ENCODE data around the gene TIAM2.

The TIAM2 gene

DNA sequence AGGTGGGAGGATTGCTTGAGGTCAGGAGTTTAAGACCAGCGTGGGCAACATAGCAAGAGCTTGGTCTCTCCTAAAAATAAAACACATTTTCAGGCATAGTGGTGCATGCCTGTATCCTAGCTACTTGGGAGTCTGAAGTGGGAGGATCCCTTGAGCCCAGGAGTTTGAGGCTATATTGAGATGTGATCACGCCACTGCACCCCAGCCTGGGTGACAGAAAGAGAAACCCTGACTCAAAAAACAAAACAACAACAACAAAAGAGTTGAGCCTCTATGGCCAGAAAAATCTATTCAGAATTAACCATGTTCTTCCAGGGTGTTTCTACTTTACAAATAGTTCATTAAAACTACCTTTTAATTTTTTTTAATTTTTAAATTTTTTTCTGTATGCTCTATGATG is 60.6 kb downstream of the TIAM2 start:
- no peak for DNase-seq

DNA sequence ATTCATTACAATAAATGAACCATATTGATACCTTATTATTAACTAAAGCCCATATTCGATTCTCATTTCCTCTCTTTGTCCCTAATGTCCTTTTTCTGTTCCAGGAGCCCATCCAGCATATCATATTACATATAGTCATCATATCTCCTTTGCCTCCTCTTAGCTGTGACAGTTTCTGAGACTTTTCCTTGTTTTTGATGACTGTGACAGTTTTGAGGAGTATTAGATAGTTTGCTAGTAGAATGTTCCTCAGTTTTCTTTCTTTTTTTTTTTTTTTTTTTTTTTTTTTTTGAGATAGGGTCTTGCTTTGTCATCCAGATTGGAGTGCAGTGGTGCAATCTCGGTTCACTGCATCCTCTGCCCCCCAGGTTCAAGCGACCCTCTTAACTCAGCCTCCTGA is 61.6 kb downstream of the TIAM2 start:
- DNase-seq = no peak

DNA sequence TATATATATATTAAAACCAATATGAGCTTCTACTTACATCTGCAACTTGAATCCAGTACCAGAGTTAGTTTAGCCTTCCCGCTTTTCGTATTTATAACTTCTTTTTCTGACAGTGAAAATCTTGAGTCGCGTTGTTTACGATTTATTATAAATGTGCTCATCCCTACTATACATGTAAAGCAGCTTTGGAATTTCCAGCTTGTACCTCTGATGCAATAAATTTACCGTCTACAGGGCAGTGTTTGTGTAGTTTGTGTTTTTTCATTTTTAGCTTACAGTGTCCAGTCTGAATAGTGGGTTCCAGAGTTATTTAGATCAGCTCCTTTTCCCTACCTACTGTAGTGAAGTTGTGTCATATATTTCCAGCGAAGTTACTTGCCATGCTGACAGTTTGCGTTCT is 66.3 kb downstream of the TIAM2 start:
- DNase-seq = no peak

DNA sequence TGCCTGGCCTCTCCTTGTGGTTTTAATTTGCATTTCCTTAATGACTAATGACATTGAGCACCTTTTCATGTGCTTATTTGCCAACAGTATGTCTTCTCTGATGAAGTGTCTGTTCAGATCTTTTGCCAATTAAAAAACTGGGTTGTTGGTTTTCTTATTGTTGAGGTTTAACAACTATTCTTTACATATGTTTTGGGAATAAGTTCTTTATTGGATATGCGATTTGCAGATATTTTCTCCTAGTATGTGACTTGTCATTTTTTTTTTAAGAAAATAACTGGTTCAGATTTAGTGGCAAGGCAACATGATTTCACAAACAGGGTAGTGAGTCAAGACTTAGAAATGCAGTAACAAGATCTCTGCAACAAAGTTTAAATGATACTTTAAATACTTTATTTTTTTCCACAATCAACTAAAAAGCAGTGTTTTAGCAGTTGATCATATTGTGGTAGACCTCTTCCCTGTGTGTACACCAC is 67.8 kb downstream of the TIAM2 start:
- DNase-seq = no peak

DNA sequence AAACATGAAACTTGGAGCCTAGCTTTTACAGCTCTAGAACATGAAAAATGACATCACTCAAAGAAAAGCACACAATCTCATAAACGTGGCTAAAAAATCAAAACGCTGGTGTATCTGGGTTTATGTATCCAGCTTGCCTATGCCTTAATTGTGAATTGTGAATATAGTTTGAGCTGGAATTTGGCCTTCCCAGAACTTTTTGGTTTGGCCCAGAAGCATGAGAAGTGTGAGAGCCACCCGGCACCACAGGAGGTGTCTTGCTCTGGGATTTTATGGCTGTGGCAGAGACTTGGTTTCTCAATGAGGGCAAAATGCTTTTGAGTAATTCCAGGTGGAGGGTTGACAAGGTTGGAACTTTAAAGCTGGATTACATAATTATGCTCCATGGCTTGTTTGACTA is 69.2 kb downstream of the TIAM2 start:
- no peak for DNase-seq

DNA sequence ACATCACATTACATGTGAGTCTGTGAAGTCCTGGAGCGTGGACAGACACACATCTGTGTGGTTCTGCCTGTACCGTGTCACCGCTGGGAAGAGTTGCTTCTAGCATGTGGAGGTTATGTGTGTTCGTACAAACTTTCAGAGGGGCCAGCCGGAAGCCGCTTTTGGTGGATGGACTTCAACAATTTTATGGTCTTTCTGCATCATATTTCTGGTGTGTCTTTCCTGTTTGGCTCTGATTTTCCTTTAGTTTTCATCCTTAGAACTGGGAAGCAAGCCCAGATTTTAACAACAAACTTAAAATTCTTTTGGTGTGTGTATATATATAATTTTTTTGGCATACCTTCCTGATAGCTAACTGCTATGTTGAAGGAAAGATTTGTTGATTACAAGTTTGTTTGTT is 71.2 kb downstream of the TIAM2 start:
- no peak for DNase-seq

DNA sequence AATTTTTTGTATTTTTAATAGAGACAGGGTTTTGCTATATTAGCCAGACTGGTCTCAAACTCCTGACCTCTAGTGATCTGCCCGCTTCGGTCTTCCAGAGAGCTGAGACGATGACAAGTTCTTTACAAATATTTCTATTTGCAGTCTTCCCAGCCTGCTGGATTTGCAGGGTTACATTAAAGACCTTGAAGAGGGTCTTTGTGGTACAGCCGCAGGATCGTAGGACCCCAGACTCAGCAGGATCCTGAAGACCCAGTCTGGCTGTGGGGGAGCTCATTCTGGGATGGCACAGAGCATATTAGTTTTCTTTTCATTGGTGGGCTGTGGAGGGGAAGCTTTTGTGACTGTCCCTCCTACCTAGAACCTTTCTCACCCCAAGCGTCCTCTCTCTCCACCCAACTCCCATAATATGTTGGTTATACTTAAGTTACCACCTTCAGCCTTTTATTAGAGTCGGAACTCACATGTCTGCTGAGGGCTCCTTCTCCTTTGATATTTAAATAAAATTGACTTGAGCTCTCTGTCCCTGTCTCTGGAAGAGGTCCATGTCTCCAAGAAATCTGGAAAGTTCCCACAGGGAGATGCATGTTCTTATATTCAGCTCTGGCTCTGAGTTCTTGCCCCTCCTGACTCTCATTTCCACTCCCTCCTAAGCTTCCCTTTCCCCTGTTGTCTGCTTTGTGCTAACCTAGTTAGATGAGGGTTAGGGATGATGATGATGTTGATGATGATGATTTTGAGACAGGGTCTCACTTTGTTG is 72.0 kb downstream of the TIAM2 start:
- no peak for DNase-seq

DNA sequence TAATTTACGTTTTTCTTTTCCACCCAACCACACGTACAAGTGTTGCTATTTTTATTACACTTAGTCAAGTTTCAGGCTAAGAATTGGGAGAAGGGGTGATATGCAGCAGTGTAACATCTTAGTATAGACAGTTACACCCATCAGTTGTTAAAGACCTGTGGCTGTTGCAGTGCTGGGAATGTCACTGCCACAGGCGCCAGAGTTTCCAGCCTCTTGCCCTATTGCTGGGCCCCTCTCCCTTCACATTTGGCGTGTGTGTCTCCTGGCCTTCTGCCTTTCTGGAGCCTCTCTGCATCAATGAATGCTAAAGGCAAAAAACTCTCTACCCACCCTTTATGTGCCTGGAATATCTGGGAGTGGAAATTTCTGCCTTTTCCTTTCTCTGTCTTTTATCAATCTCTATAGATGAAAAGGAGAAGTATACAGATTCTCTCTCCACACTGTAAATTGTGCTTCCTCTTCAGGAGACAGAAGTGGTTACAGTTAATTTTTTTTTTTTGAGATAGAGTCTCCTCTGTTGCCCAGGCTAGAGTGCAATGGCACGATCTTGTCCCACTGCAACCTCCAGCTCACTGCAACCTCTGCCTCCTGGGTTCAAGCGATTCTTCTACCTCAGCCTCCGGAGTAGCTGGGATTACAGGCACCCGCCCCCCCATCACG is 73.0 kb downstream of the TIAM2 start:
- no peak for DNase-seq

DNA sequence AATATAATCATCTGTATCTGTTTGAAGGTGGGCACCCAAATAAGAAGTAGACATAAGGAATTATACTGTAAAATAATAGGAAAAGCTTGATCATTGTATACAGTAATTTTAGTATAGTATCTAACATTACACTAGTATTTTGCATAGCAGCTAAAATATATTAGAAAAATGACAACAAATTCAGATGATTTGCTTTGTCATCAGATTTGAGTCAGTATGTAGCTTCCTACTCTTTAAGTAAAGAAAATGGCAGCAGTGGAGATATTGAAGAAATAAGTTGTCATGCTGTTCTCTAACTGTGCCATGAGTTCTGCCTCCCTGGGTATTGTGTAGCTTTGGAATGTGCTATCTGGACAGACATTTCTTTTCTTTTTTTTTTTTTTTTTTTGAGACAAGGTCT is 74.4 kb downstream of the TIAM2 start:
- no peak for DNase-seq

DNA sequence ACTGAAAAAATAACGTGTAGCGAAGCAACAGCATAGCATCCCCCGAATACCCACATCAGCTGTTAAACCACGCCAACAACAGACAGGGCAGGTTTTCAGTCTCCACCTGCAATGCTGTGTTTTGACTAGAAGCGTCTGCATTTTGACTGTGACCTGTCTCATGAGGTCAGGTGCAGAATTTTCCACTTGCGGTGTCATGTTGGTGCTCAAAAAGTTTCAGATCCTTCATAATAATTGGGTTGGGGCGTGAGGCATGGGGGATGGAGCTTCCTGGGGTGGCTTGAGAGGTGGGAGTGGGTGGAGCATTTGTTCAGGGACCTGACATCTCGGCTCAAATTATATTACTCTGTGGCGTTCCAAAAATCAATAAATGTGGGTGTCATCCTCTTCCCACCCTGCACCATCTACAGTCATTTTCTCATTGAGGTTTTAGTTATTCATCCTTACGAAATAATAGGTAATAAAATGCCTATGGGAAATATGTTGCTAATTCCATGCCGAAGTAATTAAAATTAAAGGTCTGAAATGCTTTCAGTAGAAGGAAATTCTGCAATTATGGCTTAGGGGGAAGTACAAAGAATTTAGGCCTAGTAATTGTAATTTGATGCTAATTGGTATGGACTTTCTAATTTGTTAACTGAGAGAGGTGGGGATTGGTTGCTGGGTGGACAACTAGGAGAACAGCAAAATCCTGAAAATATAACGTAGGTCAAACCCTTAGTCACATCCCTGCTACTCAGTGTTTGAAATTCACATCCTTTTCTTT is 81.0 kb downstream of the TIAM2 start:
- no peak for DNase-seq

DNA sequence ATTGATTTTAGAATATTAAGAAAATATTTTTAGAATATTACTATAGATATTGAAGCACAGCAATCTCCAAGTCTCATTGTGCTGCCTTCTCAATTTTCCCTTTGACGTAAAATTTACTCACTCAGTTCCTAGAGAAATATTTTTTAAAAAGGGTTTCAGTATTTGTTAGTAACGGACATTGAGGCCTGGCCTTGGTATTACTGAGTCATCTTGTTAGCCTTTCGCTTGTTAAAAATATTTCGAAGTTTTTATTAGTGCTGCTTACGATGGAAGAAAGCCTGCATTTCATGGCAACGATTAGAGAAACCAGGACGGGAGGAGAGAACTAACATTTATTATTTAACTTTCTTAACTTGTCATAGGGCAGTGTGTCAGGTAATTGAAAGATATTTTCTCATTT is 82.2 kb downstream of the TIAM2 start:
- no peak for DNase-seq

DNA sequence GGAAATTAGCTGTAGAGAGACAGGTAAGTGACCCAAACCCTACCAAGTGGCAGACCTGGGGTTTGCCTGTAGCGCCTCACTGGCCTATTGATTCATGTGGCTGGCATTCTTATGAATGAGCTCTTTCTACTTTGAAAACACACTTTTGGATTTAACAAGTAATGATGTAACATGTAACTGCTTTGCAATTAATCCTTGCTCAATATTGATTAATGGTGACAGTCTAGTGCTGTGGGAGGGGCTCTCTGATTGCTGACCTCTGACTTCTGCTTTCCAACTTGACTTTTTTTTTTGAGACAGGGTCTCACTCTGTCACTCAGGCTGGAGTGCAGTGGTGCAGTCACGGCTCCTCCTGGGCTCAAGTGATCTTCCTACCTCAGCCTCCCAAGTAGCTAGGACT is 82.7 kb downstream of the TIAM2 start:
- no peak for DNase-seq

DNA sequence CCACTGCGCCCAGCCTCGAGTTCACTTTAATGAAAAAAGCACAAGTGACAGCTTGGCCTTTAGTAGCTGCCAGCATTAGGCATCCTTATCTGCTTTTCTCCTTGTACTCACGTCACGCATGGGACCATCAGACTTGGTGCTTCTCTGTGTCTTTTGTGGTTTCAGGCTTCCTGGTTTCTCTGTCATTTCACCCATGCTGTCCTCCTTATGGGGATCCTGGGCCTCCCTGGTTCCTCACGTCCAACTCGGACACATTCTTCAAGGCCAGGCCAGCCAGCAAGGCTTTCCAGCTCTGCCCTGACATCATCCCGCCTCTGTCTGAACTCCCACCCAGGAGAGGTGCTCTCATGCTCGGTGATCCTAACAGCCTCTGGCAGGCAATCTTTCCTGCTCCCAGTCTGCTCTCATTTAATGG is 83.2 kb downstream of the TIAM2 start:
- DNase-seq = no peak

DNA sequence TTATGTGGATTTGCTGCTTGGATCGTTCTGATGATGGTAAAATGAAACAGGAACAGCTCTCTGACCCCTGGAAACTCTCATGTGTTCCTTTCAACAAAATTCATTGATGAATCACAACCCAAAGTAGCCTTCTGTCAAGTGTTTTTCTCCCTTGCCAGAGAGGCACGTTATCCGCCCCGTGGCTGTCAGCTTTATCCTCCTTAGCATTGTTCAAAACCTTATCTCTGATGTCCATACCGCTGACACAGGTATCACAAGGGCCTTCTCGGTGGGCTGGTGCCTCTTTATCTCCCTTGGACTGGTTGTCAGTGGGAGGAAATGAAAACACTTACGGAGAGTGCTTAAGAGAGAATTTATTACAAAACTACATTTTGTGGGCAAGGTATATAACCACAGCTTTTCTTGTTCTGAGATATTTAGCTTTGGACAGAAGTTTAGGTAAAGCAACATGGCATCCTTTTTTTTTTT is 84.9 kb downstream of the TIAM2 start:
- no peak for DNase-seq

DNA sequence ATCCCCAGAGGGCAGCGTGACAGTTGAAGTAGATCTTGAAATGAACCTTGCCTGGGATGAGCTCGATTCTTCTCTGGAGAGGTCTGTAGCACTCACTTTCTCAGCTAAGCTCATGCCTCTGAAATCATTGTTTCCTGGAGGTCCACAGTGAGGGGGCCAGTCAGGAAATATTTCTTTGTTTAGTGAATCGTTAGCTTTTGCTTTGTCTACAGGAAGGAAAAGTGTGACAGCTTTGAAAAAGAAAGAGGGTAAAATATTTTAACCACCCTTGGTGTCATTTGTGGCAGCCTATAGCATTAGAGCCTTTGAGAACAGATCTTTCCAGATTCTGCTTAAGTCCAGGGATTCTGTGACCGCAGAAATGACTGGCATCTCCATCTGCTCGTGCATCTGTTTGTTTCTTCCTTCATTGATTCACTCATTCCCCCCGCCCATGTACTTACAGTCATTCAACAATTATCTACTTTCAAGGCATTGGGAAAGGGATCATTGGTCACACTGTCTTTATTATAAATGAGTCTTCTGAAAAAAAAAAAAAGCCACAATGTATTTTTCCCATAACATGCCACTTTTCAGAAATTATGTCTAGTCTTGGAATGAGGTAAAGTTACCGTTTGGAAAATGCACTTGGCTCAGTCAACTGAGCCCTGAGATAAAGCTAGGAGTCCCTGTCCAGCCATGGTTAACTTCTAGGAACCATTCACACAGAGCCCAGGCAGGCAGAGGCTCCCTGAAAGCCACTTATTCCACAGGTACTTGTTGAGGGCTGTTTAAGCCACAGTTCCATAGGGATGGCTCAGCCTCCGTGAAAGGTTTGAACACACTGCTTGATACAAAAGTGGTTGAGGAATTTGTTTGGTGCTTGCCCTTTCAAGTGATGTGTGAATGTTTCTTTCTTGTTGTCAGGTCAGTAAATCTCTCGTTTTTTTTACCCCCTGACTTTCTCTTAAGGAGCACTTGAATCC is 86.0 kb downstream of the TIAM2 start:
- no peak for DNase-seq

DNA sequence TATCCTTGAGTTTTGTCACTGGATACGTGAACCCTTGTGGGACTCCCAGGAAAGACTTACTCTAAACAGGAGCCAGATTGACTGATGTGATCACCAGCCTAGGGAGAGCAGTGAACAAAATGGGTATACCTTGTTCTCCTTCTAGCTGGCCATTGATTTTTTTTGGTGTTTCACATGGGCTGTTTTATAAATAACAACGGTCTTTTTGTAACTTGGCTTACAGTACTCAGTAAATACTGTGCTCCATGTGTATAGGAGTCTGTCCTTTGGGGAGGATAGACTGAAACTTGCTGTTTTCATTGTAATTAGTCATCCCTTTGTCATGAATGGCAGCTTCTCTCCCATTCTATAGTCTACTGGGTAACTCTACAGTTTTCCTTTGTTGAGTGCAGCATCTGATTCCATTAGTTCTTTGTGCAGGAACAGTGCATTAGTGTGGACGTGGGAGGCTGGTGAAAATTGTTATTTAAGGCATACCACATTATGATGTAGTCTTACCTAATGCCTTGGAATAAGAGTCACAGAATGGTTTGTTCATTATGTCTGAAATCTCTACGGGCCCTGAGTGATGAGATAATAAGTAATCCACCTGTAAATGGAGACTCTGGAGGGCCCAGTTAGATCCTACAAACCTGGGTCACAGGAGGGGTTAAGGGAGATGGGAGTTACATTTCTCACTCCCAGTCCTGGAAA is 89.5 kb downstream of the TIAM2 start:
- DNase-seq = no peak

DNA sequence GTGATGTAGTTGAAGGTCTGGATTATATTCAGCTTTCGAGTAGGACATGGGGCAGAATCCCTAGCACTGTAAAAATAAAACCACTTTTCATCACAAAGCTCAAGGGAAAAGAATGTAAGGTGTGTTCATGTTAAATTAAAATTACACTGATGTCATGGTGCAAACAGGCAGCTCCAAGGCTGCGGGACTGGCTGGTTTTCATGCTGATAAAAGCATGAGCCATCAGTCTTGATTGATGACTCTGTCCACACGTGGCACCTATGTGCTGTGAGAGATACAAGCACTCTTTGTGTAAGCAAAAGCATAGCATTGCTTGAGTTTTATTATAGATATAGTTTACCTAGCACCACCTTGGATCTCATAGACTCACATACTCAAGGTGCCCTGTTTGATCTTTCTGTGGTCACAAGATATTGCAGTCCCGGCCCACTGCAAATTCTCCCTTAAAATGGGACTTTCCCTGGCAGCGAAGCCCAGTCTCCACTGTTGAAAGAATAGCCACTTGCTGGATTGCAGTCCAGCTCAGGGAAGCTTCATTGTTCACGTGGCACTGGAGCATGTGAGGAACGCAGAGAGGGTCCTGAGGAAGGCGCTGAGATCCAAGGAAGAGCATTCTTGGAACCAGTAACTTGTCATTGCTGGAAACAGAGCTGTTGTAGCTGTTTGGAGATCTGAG is 90.6 kb downstream of the TIAM2 start:
- DNase-seq = no peak

DNA sequence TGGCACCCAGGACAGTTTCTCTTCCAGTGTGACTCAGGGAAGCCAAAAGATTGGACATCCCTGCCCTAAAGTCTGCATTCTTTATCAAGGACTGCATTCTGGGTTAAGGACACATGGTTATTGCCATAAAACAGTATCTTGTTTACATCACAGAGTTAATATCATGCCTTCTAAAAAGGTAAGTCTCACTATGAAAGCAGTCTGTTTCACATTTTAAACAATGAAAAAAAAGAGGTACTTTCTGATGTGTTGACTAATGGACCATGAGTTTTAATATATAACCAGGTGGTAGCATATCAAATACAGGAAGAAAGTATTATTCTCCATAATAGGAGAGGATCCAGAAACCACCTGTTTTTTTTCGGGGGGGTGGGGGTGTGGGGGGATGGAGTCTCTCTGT is 93.7 kb downstream of the TIAM2 start:
- DNase-seq = no peak

DNA sequence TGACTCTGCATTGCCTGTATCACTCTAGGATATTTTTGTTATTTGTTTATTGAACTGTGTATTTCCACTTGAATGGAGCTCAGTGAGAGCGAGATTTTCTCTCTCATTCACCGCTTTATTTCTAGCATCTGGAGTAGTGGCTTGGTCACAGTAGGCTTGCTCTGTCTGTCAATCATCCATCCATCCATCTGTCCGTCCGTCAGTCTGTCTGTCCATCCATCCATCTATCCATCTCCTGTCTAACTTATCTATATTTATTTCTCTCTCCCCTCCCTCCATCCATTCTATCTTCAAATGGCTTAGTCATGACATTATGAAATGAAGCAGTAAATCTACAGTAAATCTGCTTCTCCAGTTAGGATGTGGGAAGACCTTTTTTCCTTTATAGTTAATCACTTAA is 94.6 kb downstream of the TIAM2 start:
- no peak for DNase-seq

DNA sequence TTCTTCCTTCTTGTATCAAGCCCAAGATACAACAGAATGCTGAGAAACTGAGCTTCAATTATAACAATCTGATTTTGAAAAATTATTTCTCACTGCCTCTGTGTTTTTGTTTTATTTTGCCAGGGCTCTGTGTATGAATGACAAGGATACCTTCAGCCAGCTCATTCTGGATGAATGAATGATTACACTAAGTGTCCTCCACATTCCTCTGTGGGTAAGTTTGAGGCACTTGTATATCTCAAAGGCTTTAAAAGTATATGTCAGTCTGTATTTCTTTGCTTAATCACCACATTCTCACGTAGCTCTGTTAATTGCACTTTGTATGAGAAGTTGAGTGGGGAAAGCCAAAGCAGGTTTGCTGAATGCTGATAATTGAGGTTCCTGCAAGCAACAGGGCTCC is 95.1 kb downstream of the TIAM2 start:
- DNase-seq = no peak

Measured in anterior cingulate cortex (tissue), 58 donors.